ENCODE measurements around the gene G3BP1.

Gene G3BP1

GRCh38 chr5:151815051-151815450 is 43.3 kb downstream of the G3BP1 start:
- Histone ChIP-seq H3K4me1 (ENCODE audit: low read depth, poor library complexity, severe bottlenecking) (no peaks in the 10 kb centered on the region), H3K36me3 (ENCODE audit: insufficient read depth) (no peaks in the 10 kb centered on the region), H3K27me3 (ENCODE audit: insufficient read depth, low read depth) (no peaks in the 10 kb centered on the region), H4K20me1 (ENCODE audit: insufficient read depth) (no peaks in the 10 kb centered on the region), H3K4me2 (no peak overlapping the region), H2AFZ (ENCODE audit: low read depth) (no peak overlapping the region), H3K4me3 (IDR thresholded peaks at IDR 0.05; ENCODE audit: insufficient read depth, low read depth, low read length) (no peak overlapping the region), H3K9ac (no peak overlapping the region), H3K79me2 (ENCODE audit: insufficient read depth, low read depth) (no peaks in the 10 kb centered on the region), H3K27ac (no peak overlapping the region)
- TF ChIP-seq, protein P1, sequence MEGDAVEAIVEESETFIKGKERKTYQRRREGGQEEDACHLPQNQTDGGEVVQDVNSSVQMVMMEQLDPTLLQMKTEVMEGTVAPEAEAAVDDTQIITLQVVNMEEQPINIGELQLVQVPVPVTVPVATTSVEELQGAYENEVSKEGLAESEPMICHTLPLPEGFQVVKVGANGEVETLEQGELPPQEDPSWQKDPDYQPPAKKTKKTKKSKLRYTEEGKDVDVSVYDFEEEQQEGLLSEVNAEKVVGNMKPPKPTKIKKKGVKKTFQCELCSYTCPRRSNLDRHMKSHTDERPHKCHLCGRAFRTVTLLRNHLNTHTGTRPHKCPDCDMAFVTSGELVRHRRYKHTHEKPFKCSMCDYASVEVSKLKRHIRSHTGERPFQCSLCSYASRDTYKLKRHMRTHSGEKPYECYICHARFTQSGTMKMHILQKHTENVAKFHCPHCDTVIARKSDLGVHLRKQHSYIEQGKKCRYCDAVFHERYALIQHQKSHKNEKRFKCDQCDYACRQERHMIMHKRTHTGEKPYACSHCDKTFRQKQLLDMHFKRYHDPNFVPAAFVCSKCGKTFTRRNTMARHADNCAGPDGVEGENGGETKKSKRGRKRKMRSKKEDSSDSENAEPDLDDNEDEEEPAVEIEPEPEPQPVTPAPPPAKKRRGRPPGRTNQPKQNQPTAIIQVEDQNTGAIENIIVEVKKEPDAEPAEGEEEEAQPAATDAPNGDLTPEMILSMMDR (conservative IDR thresholded peaks at IDR 0.05; ENCODE audit: low read depth, low read length), result no peak

GRCh38 chr5:151819830-151820229 is 48.1 kb downstream of the G3BP1 start:
- H3K9ac ChIP-seq, result no peak overlapping the region
- no peaks in the 10 kb centered on the region for H4K20me1 ChIP-seq (ENCODE audit: insufficient read depth)
- H3K36me3 ChIP-seq (ENCODE audit: insufficient read depth), result no peaks in the 10 kb centered on the region
- H3K27me3 ChIP-seq (ENCODE audit: insufficient read depth, low read depth), result no peaks in the 10 kb centered on the region
- H2AFZ ChIP-seq (ENCODE audit: low read depth), result no peak overlapping the region
- H3K4me2 ChIP-seq, result no peak overlapping the region
- TF ChIP-seq, protein P1 (conservative IDR thresholded peaks at IDR 0.05; ENCODE audit: low read depth, low read length), result no peak
- no peaks in the 10 kb centered on the region for H3K79me2 ChIP-seq (ENCODE audit: insufficient read depth, low read depth)
- H3K4me3 ChIP-seq (IDR thresholded peaks at IDR 0.05; ENCODE audit: insufficient read depth, low read depth, low read length), result no peak overlapping the region
- no peaks in the 10 kb centered on the region for H3K4me1 ChIP-seq (ENCODE audit: low read depth, poor library complexity, severe bottlenecking)
- no peak overlapping the region for H3K27ac ChIP-seq

- Histone ChIP-seq H3K4me3 (IDR thresholded peaks at IDR 0.05; ENCODE audit: insufficient read depth, low read depth, low read length) (no peak overlapping the region), H3K79me2 (ENCODE audit: insufficient read depth, low read depth) (no peaks in the 10 kb centered on the region), H4K20me1 (ENCODE audit: insufficient read depth) (no peaks in the 10 kb centered on the region), H3K4me1 (ENCODE audit: low read depth, poor library complexity, severe bottlenecking) (no peaks in the 10 kb centered on the region), H3K36me3 (ENCODE audit: insufficient read depth) (no peaks in the 10 kb centered on the region), H3K9ac (no peak overlapping the region), H3K27me3 (ENCODE audit: insufficient read depth, low read depth) (no peaks in the 10 kb centered on the region), H3K4me2 (no peak overlapping the region), H2AFZ (ENCODE audit: low read depth) (no peak overlapping the region), H3K27ac (no peak overlapping the region)
- TF ChIP-seq, protein P1 (conservative IDR thresholded peaks at IDR 0.05; ENCODE audit: low read depth, low read length), result no peak
Observed at GRCh38 chr5:151820271-151820670, 48.5 kb downstream of the G3BP1 start.

GRCh38 chr5:151820903-151821302 is 49.1 kb downstream of the G3BP1 start:
- Histone ChIP-seq H3K27ac (no peak overlapping the region), H3K36me3 (ENCODE audit: insufficient read depth) (no peaks in the 10 kb centered on the region), H3K79me2 (ENCODE audit: insufficient read depth, low read depth) (no peaks in the 10 kb centered on the region), H3K4me3 (IDR thresholded peaks at IDR 0.05; ENCODE audit: insufficient read depth, low read depth, low read length) (no peak overlapping the region), H3K4me1 (ENCODE audit: low read depth, poor library complexity, severe bottlenecking) (no peaks in the 10 kb centered on the region), H3K27me3 (ENCODE audit: insufficient read depth, low read depth) (no peaks in the 10 kb centered on the region), H3K4me2 (no peak overlapping the region), H3K9ac (no peak overlapping the region), H4K20me1 (ENCODE audit: insufficient read depth) (no peaks in the 10 kb centered on the region), H2AFZ (ENCODE audit: low read depth) (no peak overlapping the region)
- TF ChIP-seq, protein P1 (conservative IDR thresholded peaks at IDR 0.05; ENCODE audit: low read depth, low read length), result no peak
